ENCODE data around the gene IL24. TPM values are rescaled to one million over a fixed set of nuclear protein-coding genes. Genes with fewer than 3 reads are reported as not detected.

Gene IL24
- total RNA-seq, 2 experiments from 2014 or later = 0.54 to 0.72 TPM

Other genes starting within 250 kb of the IL24 start
- gene MAPKAPK2, start 212.5 kb upstream of the IL24 start, total RNA-seq = 10 to 100 TPM; 53.5 to 57.8 TPM
- gene IL19, start 126.7 kb upstream of the IL24 start, total RNA-seq = not detected
- gene IL10, start 124.9 kb upstream of the IL24 start, total RNA-seq = not detected
- gene IL20, start 31.8 kb upstream of the IL24 start, total RNA-seq = not detected
- gene FCMR, start 24.5 kb downstream of the IL24 start, total RNA-seq = 10 to 100 TPM; 42.9 to 45.5 TPM
- gene PIGR, start 49.0 kb downstream of the IL24 start, total RNA-seq = under 1 TPM; 0.08 to 0.10 TPM
- not detected for gene FCAMR, start 73.0 kb downstream of the IL24 start, total RNA-seq
- gene C1orf116, start 135.3 kb downstream of the IL24 start, total RNA-seq = under 1 TPM in 1 of 2 experiments, not detected in 1; 0.08 TPM
- gene YOD1, start 153.8 kb downstream of the IL24 start, total RNA-seq = 10 to 100 TPM; 10.8 to 10.9 TPM
- 1 to 10 TPM; 3.9 to 5.2 TPM for gene PFKFB2, start 155.8 kb downstream of the IL24 start, total RNA-seq
- 1 to 10 TPM; 1.2 to 1.6 TPM for gene C4BPB, start 191.4 kb downstream of the IL24 start, total RNA-seq
- gene C4BPA, start 206.8 kb downstream of the IL24 start, total RNA-seq = not detected

All from activated naive CD8-positive, alpha-beta T cell treated with anti-CD3 and anti-CD28 coated beads for 36 hours (primary cell).